NB4 (cell line): ENCODE measurements around the gene DHX15.
"Not testable (repeated sequence)": the region's sequence is repeated elsewhere in the genome, so short reads cannot be mapped to it uniquely, and the experiment has no call there.

Experiments used
- DNase-seq: peaks from one replicate; pipeline ENCODE4 v3.0.0; 2010; ENCODE audit warnings: low read depth
- H3K4me3 ChIP-seq: one replicate; pipeline ENCODE4 v1.5.1; 2011; ENCODE audit warnings: mild to moderate bottlenecking, low read depth, low read length, moderate library complexity
- CTCF ChIP-seq: IDR thresholded peaks from one replicate; pipeline ENCODE4 v1.5.1; 2012; ENCODE audit warnings: low read depth, low read length
- MYC ChIP-seq: IDR thresholded peaks from 2 replicates; pipeline ENCODE4 v1.6.1; 2011; ENCODE audit warnings: low read depth, low read length
- POLR2A ChIP-seq: IDR thresholded peaks from 2 replicates; pipeline ENCODE4 v1.6.1; 2011; ENCODE audit warnings: mild to moderate bottlenecking; ENCODE audit not compliant: insufficient read length; ENCODE audit errors: extremely low read depth
- TF ChIP-seq, protein P1 (sequence below): IDR thresholded peaks from 2 replicates; pipeline ENCODE4 v1.6.1; 2011; ENCODE audit warnings: low read depth, low read length

DHX15 gene

GRCh38 chr4:24514808-24515207 is 69.5 kb downstream of the DHX15 start:
- TF ChIP-seq MYC (no peak), CTCF (peak; percentile 27)
- DNase-seq = peak; percentile 30
- no peak overlapping the region for H3K4me3 ChIP-seq

GRCh38 chr4:24513718-24514117 is 70.6 kb downstream of the DHX15 start:
- no peak overlapping the region for H3K4me3 ChIP-seq
- no peak for TF ChIP-seq CTCF
- TF ChIP-seq POLR2A = no peak
- TF ChIP-seq, protein P1, sequence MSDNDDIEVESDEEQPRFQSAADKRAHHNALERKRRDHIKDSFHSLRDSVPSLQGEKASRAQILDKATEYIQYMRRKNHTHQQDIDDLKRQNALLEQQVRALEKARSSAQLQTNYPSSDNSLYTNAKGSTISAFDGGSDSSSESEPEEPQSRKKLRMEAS = no peak
- TF ChIP-seq MYC = no peak
- no peak for DNase-seq

GRCh38 chr4:24511371-24512063 is 72.8 kb downstream of the DHX15 start:
- DNase-seq = no peak
- TF ChIP-seq, protein P1 = no peak
- TF ChIP-seq CTCF = no peak
- TF ChIP-seq MYC = no peak
- TF ChIP-seq POLR2A = no peak
- no peak overlapping the region for H3K4me3 ChIP-seq

DNA sequence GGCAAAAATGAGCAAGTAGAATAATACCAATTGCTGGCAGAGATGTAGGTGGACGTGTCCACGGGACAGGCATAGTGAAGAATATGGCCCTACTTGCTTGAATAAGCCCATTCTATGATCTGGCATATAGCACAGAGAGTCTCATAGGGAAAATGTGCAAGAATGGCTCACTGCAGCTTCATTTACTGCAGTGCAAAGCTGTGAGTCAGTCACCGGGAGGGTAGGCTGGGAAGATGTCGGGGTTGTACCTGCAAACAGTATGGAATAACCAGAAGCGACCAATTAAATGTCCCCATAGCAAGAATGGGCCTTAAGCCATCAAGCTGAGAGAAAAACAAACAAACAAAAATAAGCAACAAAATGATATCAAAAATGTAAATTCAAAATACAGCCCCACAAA is 74.3 kb downstream of the DHX15 start:
- DNase-seq = no peak
- no peak for TF ChIP-seq CTCF
- TF ChIP-seq, protein P1 = no peak
- TF ChIP-seq POLR2A = no peak
- no peak for TF ChIP-seq MYC
- no peak overlapping the region for H3K4me3 ChIP-seq

DNA sequence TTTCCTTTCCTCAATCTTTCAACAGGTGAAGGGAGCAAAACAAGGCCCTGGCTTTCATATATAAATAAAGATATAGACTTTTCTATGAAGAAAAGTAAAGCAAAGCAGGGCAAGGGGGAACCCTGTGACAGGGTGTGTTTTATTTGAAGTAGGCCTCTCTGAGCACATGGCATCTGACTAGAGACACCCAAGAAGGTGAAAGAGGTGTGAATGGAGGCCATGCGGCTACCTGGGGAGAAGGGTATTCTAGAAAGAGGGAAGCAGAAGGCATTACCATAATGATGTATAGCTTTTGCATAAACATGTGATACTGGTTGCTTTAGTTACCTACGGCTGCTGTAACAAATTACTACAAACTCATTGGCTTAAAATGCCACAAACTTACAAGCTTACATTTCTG is 75.8 kb downstream of the DHX15 start:
- no peak overlapping the region for H3K4me3 ChIP-seq
- TF ChIP-seq, protein P1 = no peak
- no peak for TF ChIP-seq MYC
- no peak for TF ChIP-seq POLR2A
- no peak for TF ChIP-seq CTCF
- no peak for DNase-seq

DNA sequence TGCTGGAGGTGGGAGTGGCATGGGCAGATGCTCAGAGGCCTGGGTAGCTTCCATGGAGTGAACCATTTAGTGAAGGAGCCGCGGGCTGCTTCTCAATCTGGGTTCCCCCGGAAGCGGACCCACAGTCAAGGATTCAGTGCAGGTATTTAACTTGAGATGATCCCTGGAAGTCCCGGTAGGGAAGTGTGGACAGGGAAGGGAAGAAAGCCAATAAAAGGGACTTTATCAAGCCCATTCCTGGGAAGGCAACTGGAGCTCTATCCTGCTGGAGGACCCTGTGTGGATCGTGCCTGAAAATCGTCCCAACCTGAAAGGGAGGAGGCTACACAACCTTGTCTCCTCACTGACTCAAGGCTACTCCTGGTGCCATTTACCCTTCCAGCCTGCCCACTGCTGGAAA is 76.9 kb downstream of the DHX15 start:
- DNase-seq = no peak
- TF ChIP-seq CTCF (no peak), POLR2A (no peak)
- no peak overlapping the region for H3K4me3 ChIP-seq

- H3K4me3 ChIP-seq, DNase-seq: not testable (repeated sequence)
Observed at GRCh38 chr4:24503090-24503489, 81.3 kb downstream of the DHX15 start.
